Astrocyte (in vitro differentiated cells and primary cell): ENCODE data around the gene RALGDS. TPM values are rescaled to one million over a fixed set of nuclear protein-coding genes. Genes with fewer than 3 reads are reported as not detected.
A peak's percentile ranks its signal among the peaks of the same experiment; 100 is the strongest.
"Not testable (repeated sequence)": the region's sequence is repeated elsewhere in the genome, so short reads cannot be mapped to it uniquely, and the experiment has no call there.

Source experiments
- DNase-seq: peaks from one replicate; pipeline ENCODE4 v3.0.0-alpha.2; 2010; ENCODE audit warnings: low read depth
- FAIRE-seq: peaks from 2 replicates; lab custom pipeline; 2011; peaks lifted over from hg19 to GRCh38; lab: Jason Lieb, UNC
- H2AFZ ChIP-seq: 2 replicates; pipeline ENCODE4 v1.6.0; 2012; ENCODE audit warnings: low read depth, low read length, inconsistent platforms
- H3K27ac ChIP-seq: 2 replicates; pipeline ENCODE4 v1.5.1; 2011; ENCODE audit warnings: low read depth, low read length, inconsistent platforms
- H3K27me3 ChIP-seq: 2 replicates; pipeline ENCODE4 v1.6.0; 2011; ENCODE audit warnings: low read length, inconsistent platforms; ENCODE audit not compliant: insufficient read depth
- H3K36me3 ChIP-seq: 2 replicates; pipeline ENCODE4 v1.5.1; 2011; ENCODE audit warnings: low read length, inconsistent platforms; ENCODE audit not compliant: insufficient read depth
- H3K4me1 ChIP-seq: 2 replicates; pipeline ENCODE4 v1.5.1; 2011; ENCODE audit warnings: low read length, inconsistent platforms; ENCODE audit not compliant: insufficient read depth
- H3K4me2 ChIP-seq: 2 replicates; pipeline ENCODE4 v1.6.0; 2012; ENCODE audit warnings: low read length, inconsistent platforms
- H3K4me3 ChIP-seq: 2 replicates; pipeline ENCODE4 v1.5.1; 2011; ENCODE audit warnings: low read depth, mild to moderate bottlenecking, low read length, inconsistent platforms; ENCODE audit not compliant: insufficient read depth
- H3K79me2 ChIP-seq: 2 replicates; pipeline ENCODE4 v1.6.0; 2012; ENCODE audit warnings: mild to moderate bottlenecking, low read length, inconsistent platforms; ENCODE audit not compliant: insufficient read depth
- H3K9ac ChIP-seq: 2 replicates; pipeline ENCODE4 v1.6.0; 2012; ENCODE audit warnings: mild to moderate bottlenecking, low read length, inconsistent platforms
- H3K9me3 ChIP-seq: 2 replicates; pipeline ENCODE4 v1.5.1; 2012; ENCODE audit warnings: low read depth, mild to moderate bottlenecking, low read length, inconsistent platforms; ENCODE audit not compliant: insufficient read depth
- H4K20me1 ChIP-seq: 2 replicates; pipeline ENCODE4 v1.6.0; 2012; ENCODE audit warnings: low read length, inconsistent platforms; ENCODE audit not compliant: insufficient read depth
- H3K27ac Mint-ChIP-seq: one replicate; pipeline ENCODE4 v1.8.0; 2021; ENCODE audit warnings: mild to moderate bottlenecking, mixed read lengths; ENCODE audit not compliant: unreplicated experiment
- H3K27me3 Mint-ChIP-seq: one replicate; pipeline ENCODE4 v1.8.0; 2021; ENCODE audit warnings: low read depth, mixed read lengths; ENCODE audit not compliant: unreplicated experiment
- H3K36me3 Mint-ChIP-seq: one replicate; pipeline ENCODE4 v1.8.0; 2021; ENCODE audit warnings: low read depth, mixed read lengths; ENCODE audit not compliant: unreplicated experiment
- H3K4me1 Mint-ChIP-seq: one replicate; pipeline ENCODE4 v1.8.0; 2021; ENCODE audit warnings: low read depth, mixed read lengths; ENCODE audit not compliant: unreplicated experiment
- H3K4me3 Mint-ChIP-seq: one replicate; pipeline ENCODE4 v1.8.0; 2021; ENCODE audit warnings: mild to moderate bottlenecking, moderate library complexity, mixed read lengths; ENCODE audit not compliant: unreplicated experiment
- H3K9me3 Mint-ChIP-seq: one replicate; pipeline ENCODE4 v1.8.0; 2021; ENCODE audit warnings: mild to moderate bottlenecking, mixed read lengths; ENCODE audit not compliant: unreplicated experiment
- CTCF ChIP-seq: IDR thresholded peaks from 2 replicates; pipeline ENCODE4 v1.5.1; 2011; ENCODE audit warnings: low read depth, mild to moderate bottlenecking, inconsistent platforms, low read length, moderate library complexity; ENCODE audit not compliant: insufficient read depth
- EZH2 ChIP-seq: IDR thresholded peaks from 2 replicates; pipeline ENCODE4 v1.6.1; 2012; ENCODE audit warnings: mild to moderate bottlenecking, low read length, inconsistent platforms; ENCODE audit not compliant: insufficient read depth
- total RNA-seq: library from RNA; stranded (reverse); gene quantifications from 2 replicates; pipeline ENCODE4 v1.2.1, GENCODE V29; 2021

Gene RALGDS
- total RNA-seq, 1 donor from 2014 or later: 46.6 TPM

GRCh38 chr9:133098871-133099270 lies 22.2 kb downstream of the RALGDS start:
- Histone ChIP-seq H3K9me3 (peaks cover 2% of the 10 kb centered on the region), H3K79me2 (no peaks in the 10 kb centered on the region), H2AFZ (no peak overlapping the region), H3K4me2 (no peak overlapping the region), H4K20me1 (peaks cover 10% of the 10 kb centered on the region), H3K27ac (no peak overlapping the region), H3K4me3 (no peak overlapping the region), H3K36me3 (peaks cover 14% of the 10 kb centered on the region), H3K9ac (no peak overlapping the region), H3K27me3 (no peaks in the 10 kb centered on the region), H3K4me1 (no peaks in the 10 kb centered on the region)
- no peaks in the 10 kb centered on the region for H3K4me1 Mint-ChIP-seq
- peaks cover 7% of the 10 kb centered on the region for H3K9me3 Mint-ChIP-seq
- FAIRE-seq (no peak), DNase-seq (no peak)
- H3K27ac Mint-ChIP-seq: no peak overlapping the region
- H3K27me3 Mint-ChIP-seq: no peaks in the 10 kb centered on the region
- TF ChIP-seq CTCF: no peak
- no peak for TF ChIP-seq EZH2
- H3K4me3 Mint-ChIP-seq: no peak overlapping the region
- peaks cover 39% of the 10 kb centered on the region for H3K36me3 Mint-ChIP-seq

- Mint-ChIP-seq H3K4me1 (no peaks in the 10 kb centered on the region), H3K9me3 (peaks cover 7% of the 10 kb centered on the region), H3K27me3 (no peaks in the 10 kb centered on the region), H3K36me3 (peaks cover 39% of the 10 kb centered on the region), H3K27ac (peak overlapping the region; percentile 47), H3K4me3 (no peak overlapping the region)
- no peaks in the 10 kb centered on the region for H3K27me3 ChIP-seq
- no peak overlapping the region for H3K4me2 ChIP-seq
- no peak overlapping the region for H3K4me3 ChIP-seq
- no peak for DNase-seq
- TF ChIP-seq CTCF (no peak), EZH2 (no peak)
- H3K27ac ChIP-seq: no peak overlapping the region
- no peak for FAIRE-seq
- H2AFZ ChIP-seq: no peak overlapping the region
- H3K79me2 ChIP-seq: no peaks in the 10 kb centered on the region
- no peak overlapping the region for H3K9ac ChIP-seq
- H4K20me1 ChIP-seq: peaks cover 5% of the 10 kb centered on the region
- H3K4me1 ChIP-seq: no peaks in the 10 kb centered on the region
- peaks cover 14% of the 10 kb centered on the region for H3K36me3 ChIP-seq
- peaks cover 2% of the 10 kb centered on the region for H3K9me3 ChIP-seq
Observed at GRCh38 chr9:133098104-133098754, 22.8 kb downstream of the RALGDS start.

GRCh38 chr9:133094842-133095393 lies 26.1 kb downstream of the RALGDS start:
- Mint-ChIP-seq H3K27ac (no peak overlapping the region), H3K27me3 (no peaks in the 10 kb centered on the region), H3K9me3 (peaks cover 7% of the 10 kb centered on the region), H3K4me1 (no peaks in the 10 kb centered on the region), H3K36me3 (peaks cover 28% of the 10 kb centered on the region), H3K4me3 (no peak overlapping the region)
- FAIRE-seq (no peak), DNase-seq (no peak)
- Histone ChIP-seq H3K9me3 (peaks cover 2% of the 10 kb centered on the region), H3K27me3 (no peaks in the 10 kb centered on the region), H3K27ac (no peak overlapping the region), H3K4me1 (no peaks in the 10 kb centered on the region), H3K79me2 (no peaks in the 10 kb centered on the region), H3K36me3 (peaks cover 9% of the 10 kb centered on the region), H2AFZ (no peak overlapping the region), H3K4me2 (no peak overlapping the region), H3K9ac (no peak overlapping the region), H3K4me3 (no peak overlapping the region), H4K20me1 (no peaks in the 10 kb centered on the region)
- TF ChIP-seq EZH2 (no peak), CTCF (no peak)

- H3K4me3 ChIP-seq, H4K20me1 ChIP-seq, H3K4me2 ChIP-seq, H3K9me3 ChIP-seq, H2AFZ ChIP-seq, H3K27ac ChIP-seq, DNase-seq, H3K27me3 ChIP-seq, H3K4me1 Mint-ChIP-seq, H3K79me2 ChIP-seq, H3K9me3 Mint-ChIP-seq, H3K4me3 Mint-ChIP-seq, H3K27me3 Mint-ChIP-seq, H3K9ac ChIP-seq, H3K27ac Mint-ChIP-seq, H3K4me1 ChIP-seq, H3K36me3 ChIP-seq, FAIRE-seq: not testable (repeated sequence)
- peaks cover 25% of the 10 kb centered on the region for H3K36me3 Mint-ChIP-seq
Observed at GRCh38 chr9:133094351-133094750, 26.7 kb downstream of the RALGDS start.
